BE2C (cell line): ENCODE measurements around the gene CCDC68.
A peak's percentile ranks its signal among the peaks of the same experiment; 100 is the strongest.

Source experiments
- DNase-seq: peaks from one replicate; pipeline ENCODE4 v3.0.0-alpha.2; 2020
- H3K27me3 ChIP-seq: fragments of 250-450 bp; sonication (Bioruptor Pico); 2 replicates; pipeline ENCODE4 v1.5.1; 2020; ENCODE audit warnings: mild to moderate bottlenecking
- H3K36me3 ChIP-seq: fragments of 250-450 bp; sonication (Bioruptor Pico); 2 replicates; pipeline ENCODE4 v1.5.1; 2020; ENCODE audit warnings: mild to moderate bottlenecking
- H3K4me1 ChIP-seq: fragments of 250-450 bp; sonication (Bioruptor Pico); 2 replicates; pipeline ENCODE4 v1.5.1; 2020
- H3K4me3 ChIP-seq: 2 replicates; pipeline ENCODE4 v1.5.1; 2011; ENCODE audit warnings: low read depth, low read length
- H3K9me3 ChIP-seq: fragments of 250-450 bp; sonication (Bioruptor Pico); 2 replicates; pipeline ENCODE4 v1.5.1; 2020
- TF ChIP-seq, protein P1 (sequence below): IDR thresholded peaks from 2 replicates; pipeline ENCODE4 v1.5.1; 2012; ENCODE audit warnings: mild to moderate bottlenecking, low read depth, low read length

Gene CCDC68

DNA sequence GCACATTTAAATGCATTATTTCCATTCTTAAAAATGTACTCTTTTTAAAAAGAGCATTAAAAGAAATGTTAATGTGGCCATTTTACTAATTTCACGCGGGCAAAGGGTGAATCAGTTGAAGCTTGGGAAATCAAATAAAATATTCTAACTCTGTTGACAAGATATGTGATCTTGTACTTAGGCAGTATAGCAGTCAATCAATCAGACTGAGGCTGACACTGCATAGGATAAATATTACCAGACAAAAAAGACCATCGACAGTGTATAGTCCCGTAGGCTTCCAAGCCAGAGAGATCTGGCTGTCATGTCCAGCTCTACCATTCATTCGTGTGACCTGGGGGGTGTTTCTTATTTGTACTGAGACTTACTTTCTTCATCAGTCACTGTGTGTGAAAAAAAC, 39.8 kb upstream of the CCDC68 start:
- TF ChIP-seq, protein P1, sequence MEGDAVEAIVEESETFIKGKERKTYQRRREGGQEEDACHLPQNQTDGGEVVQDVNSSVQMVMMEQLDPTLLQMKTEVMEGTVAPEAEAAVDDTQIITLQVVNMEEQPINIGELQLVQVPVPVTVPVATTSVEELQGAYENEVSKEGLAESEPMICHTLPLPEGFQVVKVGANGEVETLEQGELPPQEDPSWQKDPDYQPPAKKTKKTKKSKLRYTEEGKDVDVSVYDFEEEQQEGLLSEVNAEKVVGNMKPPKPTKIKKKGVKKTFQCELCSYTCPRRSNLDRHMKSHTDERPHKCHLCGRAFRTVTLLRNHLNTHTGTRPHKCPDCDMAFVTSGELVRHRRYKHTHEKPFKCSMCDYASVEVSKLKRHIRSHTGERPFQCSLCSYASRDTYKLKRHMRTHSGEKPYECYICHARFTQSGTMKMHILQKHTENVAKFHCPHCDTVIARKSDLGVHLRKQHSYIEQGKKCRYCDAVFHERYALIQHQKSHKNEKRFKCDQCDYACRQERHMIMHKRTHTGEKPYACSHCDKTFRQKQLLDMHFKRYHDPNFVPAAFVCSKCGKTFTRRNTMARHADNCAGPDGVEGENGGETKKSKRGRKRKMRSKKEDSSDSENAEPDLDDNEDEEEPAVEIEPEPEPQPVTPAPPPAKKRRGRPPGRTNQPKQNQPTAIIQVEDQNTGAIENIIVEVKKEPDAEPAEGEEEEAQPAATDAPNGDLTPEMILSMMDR = no peak
- Histone ChIP-seq H3K4me3 (no peak overlapping the region), H3K4me1 (no peaks in the 10 kb centered on the region), H3K27me3 (no peaks in the 10 kb centered on the region), H3K9me3 (no peaks in the 10 kb centered on the region), H3K36me3 (no peaks in the 10 kb centered on the region)
- DNase-seq = no peak

DNA sequence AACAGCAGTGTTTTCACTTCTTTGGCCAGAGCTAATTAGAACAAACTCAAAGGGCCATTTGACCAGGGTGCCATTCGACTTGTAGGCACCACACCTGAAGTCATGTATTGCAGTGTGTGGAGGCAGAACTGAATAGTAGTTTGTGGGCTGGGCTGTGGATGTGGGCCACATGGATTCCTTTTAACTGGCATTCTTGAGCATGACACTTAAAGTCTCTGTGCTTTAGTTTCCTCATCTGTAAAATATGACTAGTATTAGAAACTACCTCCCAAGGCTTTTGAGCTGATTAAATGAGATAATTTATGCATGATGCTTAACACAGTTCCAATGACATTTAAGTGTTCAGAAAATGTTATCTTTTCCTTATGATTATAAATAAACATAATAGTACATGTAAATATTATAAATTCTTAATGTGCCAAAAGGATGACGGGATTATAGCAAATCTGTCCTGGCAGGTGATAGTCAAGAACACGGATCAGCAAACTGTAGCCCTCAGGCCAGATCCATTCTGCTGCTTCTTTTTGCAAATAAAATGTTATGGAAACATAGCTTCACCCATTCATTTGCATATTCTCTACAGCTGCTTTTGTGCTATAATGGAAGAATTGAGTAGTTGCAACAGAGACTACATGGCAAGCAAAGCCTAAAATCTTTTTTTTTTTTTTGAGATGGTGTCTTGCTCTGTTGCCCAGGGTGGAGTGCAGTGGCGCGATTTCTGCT, 36.3 kb upstream of the CCDC68 start:
- DNase-seq = no peak
- H3K36me3 ChIP-seq = no peaks in the 10 kb centered on the region
- TF ChIP-seq, protein P1 = no peak
- no peaks in the 10 kb centered on the region for H3K4me1 ChIP-seq
- H3K27me3 ChIP-seq = no peaks in the 10 kb centered on the region
- no peak overlapping the region for H3K4me3 ChIP-seq
- H3K9me3 ChIP-seq = no peaks in the 10 kb centered on the region

DNA sequence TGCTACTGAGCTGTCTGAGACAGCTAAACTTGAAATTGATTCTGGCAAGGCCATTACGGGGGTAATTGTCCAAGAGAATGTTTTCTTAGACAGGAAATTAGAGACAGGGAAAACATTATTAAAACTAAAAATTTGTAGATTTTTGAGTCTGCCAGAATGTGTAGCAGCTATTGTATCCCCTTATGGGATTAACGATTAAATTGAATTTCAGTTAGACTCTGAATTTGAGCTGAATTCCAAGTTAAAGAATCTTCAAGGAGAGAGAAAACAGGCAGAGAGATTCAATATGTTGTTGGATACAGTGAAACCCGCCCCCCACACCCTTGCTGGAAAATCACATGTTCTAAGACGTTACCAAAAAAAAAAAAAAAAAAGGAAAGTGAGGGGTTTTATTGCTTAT, 32.7 kb upstream of the CCDC68 start:
- Histone ChIP-seq H3K27me3 (no peaks in the 10 kb centered on the region), H3K4me3 (no peak overlapping the region), H3K4me1 (no peaks in the 10 kb centered on the region), H3K9me3 (no peaks in the 10 kb centered on the region), H3K36me3 (no peaks in the 10 kb centered on the region)
- TF ChIP-seq, protein P1 = no peak
- no peak for DNase-seq

DNA sequence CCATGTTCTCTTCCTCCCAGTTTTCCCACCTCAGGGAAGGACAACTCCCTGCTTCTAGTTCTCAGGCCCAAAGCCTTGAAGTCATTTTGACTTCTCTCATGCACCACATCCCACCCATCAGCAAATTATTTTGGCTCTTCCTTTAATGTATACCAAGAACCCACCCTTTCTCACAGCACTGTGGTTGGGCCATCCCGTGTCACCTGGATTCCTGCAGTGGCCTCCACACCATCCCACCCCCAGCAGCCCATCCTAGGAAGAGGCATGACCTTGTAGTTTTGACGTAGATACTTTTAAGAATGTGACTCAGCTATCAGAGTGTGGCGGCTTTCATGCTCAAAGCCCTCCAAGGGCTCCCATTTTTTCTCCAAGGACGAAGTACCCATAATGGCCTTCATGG, 25.6 kb upstream of the CCDC68 start:
- DNase-seq = no peak
- Histone ChIP-seq H3K4me1 (no peaks in the 10 kb centered on the region; the same call in 1 of the 2 replicates), H3K9me3 (no peaks in the 10 kb centered on the region), H3K36me3 (no peaks in the 10 kb centered on the region), H3K27me3 (no peaks in the 10 kb centered on the region), H3K4me3 (no peak overlapping the region)
- TF ChIP-seq, protein P1 = no peak

DNA sequence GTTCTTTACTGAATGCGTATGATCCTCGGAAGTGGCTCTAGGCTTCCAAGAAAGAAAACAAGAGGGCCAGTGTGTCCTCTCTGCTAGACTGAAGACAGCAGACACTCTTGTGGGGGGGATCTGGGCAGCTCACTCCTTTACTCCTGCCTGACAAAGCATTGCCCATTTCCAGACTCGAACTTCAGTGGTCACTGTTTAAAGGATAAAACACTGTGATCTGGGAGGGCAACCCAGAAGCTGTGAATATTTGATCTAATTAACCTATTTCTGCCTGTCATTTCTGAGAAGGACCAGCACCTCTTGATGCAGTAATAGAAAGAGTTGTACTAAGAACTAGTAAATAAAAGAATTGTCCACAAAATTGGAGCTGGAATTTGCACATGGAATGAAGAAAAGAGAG, 24.5 kb upstream of the CCDC68 start:
- Histone ChIP-seq H3K9me3 (no peaks in the 10 kb centered on the region), H3K4me1 (no peaks in the 10 kb centered on the region; the same call in 1 of the 2 replicates), H3K27me3 (no peaks in the 10 kb centered on the region), H3K4me3 (no peak overlapping the region), H3K36me3 (no peaks in the 10 kb centered on the region)
- no peak for DNase-seq
- TF ChIP-seq, protein P1 = no peak

DNA sequence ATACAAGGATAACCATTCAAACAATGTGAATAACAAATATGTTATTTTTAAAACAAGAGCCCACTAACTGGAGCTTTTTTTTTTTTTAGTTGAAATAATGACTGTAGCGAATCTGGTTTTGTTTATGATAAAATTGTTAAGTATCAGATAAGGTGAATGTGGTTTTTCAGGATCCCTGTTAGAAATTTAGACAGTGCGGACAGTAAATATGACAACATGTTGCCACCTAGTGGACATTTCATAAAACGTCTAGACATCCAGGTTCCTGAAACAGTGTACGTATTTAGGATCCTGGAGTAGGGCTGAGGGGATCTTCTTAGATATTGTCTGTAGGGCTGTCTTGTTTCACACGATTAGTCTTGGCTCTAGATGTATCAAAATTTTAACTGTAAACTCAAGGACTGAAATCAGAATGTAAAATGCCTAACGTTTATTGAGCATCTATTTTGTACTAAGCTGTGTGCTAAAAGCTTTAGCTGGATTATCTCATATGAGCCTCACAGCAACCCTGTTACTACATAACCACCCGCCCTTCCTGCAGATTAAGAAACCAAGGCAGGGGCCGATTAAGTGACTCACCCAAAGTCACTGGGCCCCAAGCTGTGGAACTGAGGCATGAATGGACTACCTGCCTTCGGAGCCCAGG, 23.9 kb upstream of the CCDC68 start:
- Histone ChIP-seq H3K4me3 (no peak overlapping the region), H3K9me3 (no peaks in the 10 kb centered on the region)
- no peak for DNase-seq

More for the DNA sequence above, 23.9 kb upstream of the CCDC68 start:
- Histone ChIP-seq H3K27me3 (no peaks in the 10 kb centered on the region), H3K36me3 (no peaks in the 10 kb centered on the region), H3K4me1 (no peaks in the 10 kb centered on the region; the same call in 1 of the 2 replicates)
- TF ChIP-seq, protein P1 = peak; percentile 48
